ENCODE results near the gene AIG1.
A peak's percentile ranks its signal among the peaks of the same experiment; 100 is the strongest.

DNA sequence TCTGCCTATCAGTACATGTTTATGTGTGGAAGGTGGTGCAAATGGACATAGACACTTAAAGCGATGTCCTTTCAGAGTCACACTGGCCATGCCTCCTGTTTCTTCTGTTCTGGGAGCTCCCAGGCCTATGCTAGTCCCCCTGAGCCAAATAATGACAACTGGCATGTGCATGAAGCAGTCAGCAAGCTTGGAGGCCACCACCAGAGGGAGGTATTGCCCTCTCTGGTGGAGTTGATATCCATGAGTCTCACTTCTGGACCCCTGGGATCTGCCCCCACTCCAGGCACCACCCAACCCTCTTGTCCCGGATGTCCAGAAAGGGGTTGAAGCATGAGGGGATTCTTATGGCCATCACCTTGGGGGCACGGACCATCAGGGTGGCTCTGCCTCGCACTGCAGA lies 172.2 kb downstream of the AIG1 start:
- TF ChIP-seq, protein P1, sequence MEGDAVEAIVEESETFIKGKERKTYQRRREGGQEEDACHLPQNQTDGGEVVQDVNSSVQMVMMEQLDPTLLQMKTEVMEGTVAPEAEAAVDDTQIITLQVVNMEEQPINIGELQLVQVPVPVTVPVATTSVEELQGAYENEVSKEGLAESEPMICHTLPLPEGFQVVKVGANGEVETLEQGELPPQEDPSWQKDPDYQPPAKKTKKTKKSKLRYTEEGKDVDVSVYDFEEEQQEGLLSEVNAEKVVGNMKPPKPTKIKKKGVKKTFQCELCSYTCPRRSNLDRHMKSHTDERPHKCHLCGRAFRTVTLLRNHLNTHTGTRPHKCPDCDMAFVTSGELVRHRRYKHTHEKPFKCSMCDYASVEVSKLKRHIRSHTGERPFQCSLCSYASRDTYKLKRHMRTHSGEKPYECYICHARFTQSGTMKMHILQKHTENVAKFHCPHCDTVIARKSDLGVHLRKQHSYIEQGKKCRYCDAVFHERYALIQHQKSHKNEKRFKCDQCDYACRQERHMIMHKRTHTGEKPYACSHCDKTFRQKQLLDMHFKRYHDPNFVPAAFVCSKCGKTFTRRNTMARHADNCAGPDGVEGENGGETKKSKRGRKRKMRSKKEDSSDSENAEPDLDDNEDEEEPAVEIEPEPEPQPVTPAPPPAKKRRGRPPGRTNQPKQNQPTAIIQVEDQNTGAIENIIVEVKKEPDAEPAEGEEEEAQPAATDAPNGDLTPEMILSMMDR (IDR thresholded peaks at IDR 0.05): peak in 5 of 6 experiments; percentile 7 to 47 (median 41)
- no peak for TF ChIP-seq POLR2A (IDR thresholded peaks at IDR 0.05)

Data from adrenal gland (tissue), 5 donors.